Measurements from ENCODE around the gene DPEP3. TPM values are rescaled to one million over a fixed set of nuclear protein-coding genes. Genes with fewer than 3 reads are reported as not detected.
A peak's percentile ranks its signal among the peaks of the same experiment; 100 is the strongest.
"Not testable (repeated sequence)": the region's sequence is repeated elsewhere in the genome, so short reads cannot be mapped to it uniquely, and the experiment has no call there.

DPEP3 gene
- total RNA-seq, 1 donor from 2014 or later: not detected

- DNase-seq (ENCODE audit: low read depth): peak; percentile 61
These were observed 34.8 kb downstream of the DPEP3 start for GRCh38 chr16:67945392-67945933.

- peak; percentile 61 for DNase-seq (ENCODE audit: low read depth)
These were observed 35.5 kb downstream of the DPEP3 start for GRCh38 chr16:67944690-67945391.

GRCh38 chr16:67943619-67944504, 36.4 kb downstream of the DPEP3 start, which contains the start of gene LCAT:
Gene LCAT (minus strand): TSS chr16:67944120. CDS start chr16:67944101, 19 bp downstream.
- DNase-seq (ENCODE audit: low read depth): peak; percentile 54

- DNase-seq (ENCODE audit: low read depth): no peak
These were observed 37.1 kb downstream of the DPEP3 start for GRCh38 chr16:67943256-67943618.

- no peak for DNase-seq (ENCODE audit: low read depth)
These were observed 37.6 kb downstream of the DPEP3 start for GRCh38 chr16:67942510-67943255.

- peak; percentile 40 for DNase-seq (ENCODE audit: low read depth)
These were observed 38.1 kb downstream of the DPEP3 start for GRCh38 chr16:67942200-67942509.

- DNase-seq (ENCODE audit: low read depth): no peak
These were observed 38.7 kb downstream of the DPEP3 start for GRCh38 chr16:67941469-67942199.

- DNase-seq (ENCODE audit: low read depth): no peak
These were observed 39.7 kb downstream of the DPEP3 start for GRCh38 chr16:67940446-67941089.

GRCh38 chr16:67939507-67940445, 40.5 kb downstream of the DPEP3 start:
- DNase-seq (ENCODE audit: low read depth): peak; percentile 36

- DNase-seq (ENCODE audit: low read depth): not testable (repeated sequence)
These were observed 42.6 kb downstream of the DPEP3 start for GRCh38 chr16:67937713-67938112.

GRCh38 chr16:67936880-67937605, 43.3 kb downstream of the DPEP3 start:
- peak; percentile 67 for DNase-seq (ENCODE audit: low read depth)

- DNase-seq (ENCODE audit: low read depth): peak; percentile 54
These were observed 44.0 kb downstream of the DPEP3 start, which contains the start of gene PSMB10 for GRCh38 chr16:67936124-67936879. Gene PSMB10 (minus strand): TSS chr16:67936850. CDS start chr16:67936749, 101 bp downstream.

GRCh38 chr16:67935402-67936123, 44.7 kb downstream of the DPEP3 start:
- DNase-seq (ENCODE audit: low read depth): peak; percentile 92

- DNase-seq (ENCODE audit: low read depth): no peak
These were observed 45.2 kb downstream of the DPEP3 start for GRCh38 chr16:67935101-67935401.

- peak; percentile 36 for DNase-seq (ENCODE audit: low read depth)
These were observed 45.8 kb downstream of the DPEP3 start for GRCh38 chr16:67934306-67935100.

- DNase-seq (ENCODE audit: low read depth): no peak
These were observed 46.5 kb downstream of the DPEP3 start for GRCh38 chr16:67933805-67934204.

Data from myocyte (in vitro differentiated cells).